Upper lobe of left lung (tissue), 4 donors: ENCODE results near the gene OTOG.

Experiments
- CTCF ChIP-seq, 6 experiments: fragments of 450-650 bp in 4 of 6; fragments of 200-600 bp in 2 of 6; sonication (generic) in 2 of 6; IDR thresholded peaks; one replicate each; pipeline ENCODE4 v1.5.1; 2016 to 2019; ENCODE audit warnings: antibody characterized with exemption in 6 of 6
- EP300 ChIP-seq, 4 donors: sonication (generic); formaldehyde crosslinking; IDR thresholded peaks; one replicate each; pipeline ENCODE4 v1.5.1; 2017; ENCODE audit warnings: antibody characterized with exemption in 4 of 4, control low read depth in 2 of 4
- POLR2A ChIP-seq, 4 donors: fragments of 450-650 bp; IDR thresholded peaks; one replicate each; pipeline ENCODE4 v1.5.1; 2016 to 2017; ENCODE audit warnings: antibody characterized with exemption in 4 of 4, mild to moderate bottlenecking in 2 of 4
- POLR2AphosphoS5 ChIP-seq, 2 donors: sonication (generic); formaldehyde crosslinking; IDR thresholded peaks; one replicate each; pipeline ENCODE4 v1.5.1; 2017; ENCODE audit warnings: antibody characterized with exemption in 2 of 2

- TF ChIP-seq CTCF (IDR thresholded peaks at IDR 0.05) (no peak), EP300 (IDR thresholded peaks at IDR 0.05) (no peak), POLR2A (IDR thresholded peaks at IDR 0.05) (no peak), POLR2AphosphoS5 (IDR thresholded peaks at IDR 0.05) (no peak)
Measured at GRCh38 chr11:17588721-17589120, 41.7 kb downstream of the OTOG start.
